Neural progenitor cell (in vitro differentiated cells): ENCODE data around the gene BOD1L2.

Experiments used
- CTCF ChIP-seq: fragments of 200-600 bp; sonication (generic); IDR thresholded peaks from 2 replicates; pipeline ENCODE4 v1.5.1; 2017; ENCODE audit warnings: antibody characterized with exemption, mild to moderate bottlenecking
- EZH2 ChIP-seq: fragments of 200-600 bp; sonication (generic); IDR thresholded peaks from 2 replicates; pipeline ENCODE4 v1.6.1; 2017; ENCODE audit warnings: antibody characterized with exemption, mild to moderate bottlenecking, moderate library complexity

- TF ChIP-seq CTCF (no peak), EZH2 (no peak)
These were observed 3.6 kb upstream of the BOD1L2 start for GRCh38 chr18:57143265-57143664.
